Loucy (cell line): ENCODE data around the gene LYPD6.

Experiments used
- EZH2phosphoT487 ChIP-seq: fragments of 200-600 bp; IDR thresholded peaks from 2 replicates; pipeline ENCODE4 v1.6.1; 2018; ENCODE audit warnings: antibody characterized with exemption, mild to moderate bottlenecking, moderate library complexity, borderline replicate concordance
- TF ChIP-seq, protein P1 (sequence below): fragments of 200-600 bp; sonication (generic); conservative IDR thresholded peaks from 2 replicates; pipeline ENCODE4 v1.5.1; 2014; ENCODE audit warnings: mild to moderate bottlenecking, antibody characterized with exemption, low read length

DNA sequence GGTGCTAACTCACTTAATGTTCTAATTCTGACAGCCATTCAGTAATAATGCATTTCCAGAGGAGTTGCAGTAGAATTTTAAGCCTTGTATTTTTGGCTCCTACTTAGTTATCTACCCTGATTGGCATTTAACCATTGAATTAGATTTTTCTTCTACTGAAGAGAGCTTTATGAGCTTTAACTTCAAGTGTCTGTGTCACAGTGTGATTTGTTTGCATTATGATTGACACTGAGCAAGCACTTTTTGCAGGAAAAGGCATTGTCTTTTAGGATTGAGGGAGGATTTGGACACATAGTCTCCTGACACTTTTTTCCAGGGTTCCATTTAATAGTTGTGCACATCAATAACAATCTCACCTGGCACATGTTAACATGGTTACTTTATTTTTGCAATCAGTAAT is 26.7 kb downstream of the LYPD6 start:
- TF ChIP-seq, protein P1, sequence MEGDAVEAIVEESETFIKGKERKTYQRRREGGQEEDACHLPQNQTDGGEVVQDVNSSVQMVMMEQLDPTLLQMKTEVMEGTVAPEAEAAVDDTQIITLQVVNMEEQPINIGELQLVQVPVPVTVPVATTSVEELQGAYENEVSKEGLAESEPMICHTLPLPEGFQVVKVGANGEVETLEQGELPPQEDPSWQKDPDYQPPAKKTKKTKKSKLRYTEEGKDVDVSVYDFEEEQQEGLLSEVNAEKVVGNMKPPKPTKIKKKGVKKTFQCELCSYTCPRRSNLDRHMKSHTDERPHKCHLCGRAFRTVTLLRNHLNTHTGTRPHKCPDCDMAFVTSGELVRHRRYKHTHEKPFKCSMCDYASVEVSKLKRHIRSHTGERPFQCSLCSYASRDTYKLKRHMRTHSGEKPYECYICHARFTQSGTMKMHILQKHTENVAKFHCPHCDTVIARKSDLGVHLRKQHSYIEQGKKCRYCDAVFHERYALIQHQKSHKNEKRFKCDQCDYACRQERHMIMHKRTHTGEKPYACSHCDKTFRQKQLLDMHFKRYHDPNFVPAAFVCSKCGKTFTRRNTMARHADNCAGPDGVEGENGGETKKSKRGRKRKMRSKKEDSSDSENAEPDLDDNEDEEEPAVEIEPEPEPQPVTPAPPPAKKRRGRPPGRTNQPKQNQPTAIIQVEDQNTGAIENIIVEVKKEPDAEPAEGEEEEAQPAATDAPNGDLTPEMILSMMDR, result no peak
- TF ChIP-seq EZH2phosphoT487, result no peak
